ENCODE measurements around the gene CDHR3. TPM values are rescaled to one million over a fixed set of nuclear protein-coding genes. Genes with fewer than 3 reads are reported as not detected.

The CDHR3 gene
- total and polyA plus RNA-seq, 2 of the 8 experiments (the other 6 are each of a cell fraction or from before 2014, with no cell fraction given) = 6.4 to 6.8 TPM

DNA sequence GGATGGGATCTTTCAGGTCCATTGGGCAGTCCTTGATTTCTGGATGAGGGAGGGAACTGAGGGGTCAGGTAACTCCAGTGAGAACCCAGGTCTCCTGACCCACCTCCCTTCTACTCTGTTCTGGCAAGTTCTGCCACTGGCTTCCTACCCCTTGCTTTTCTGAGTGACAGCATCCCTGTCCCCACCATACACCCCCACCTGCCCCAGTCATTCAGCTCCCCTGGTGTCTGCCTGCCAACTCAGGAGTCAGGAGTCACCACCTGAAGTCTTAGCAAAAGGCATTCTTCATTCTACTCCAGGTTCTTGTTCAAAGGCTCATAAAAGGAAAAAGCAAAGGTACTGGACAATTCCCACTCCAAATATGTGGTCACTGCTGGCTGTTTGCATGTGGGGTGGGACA, 26.6 kb downstream of the CDHR3 start (continued):
- TF ChIP-seq RBBP5 (IDR thresholded peaks at IDR 0.05; ENCODE audit: borderline replicate concordance, low read depth, low read length) (no peak), KDM1A (IDR thresholded peaks at IDR 0.05; ENCODE audit: borderline replicate concordance, low read length) (no peak), KDM4A (IDR thresholded peaks at IDR 0.05; ENCODE audit: low read depth, low read length, severe bottlenecking) (no peak), EP300 (IDR thresholded peaks at IDR 0.05; ENCODE audit: borderline replicate concordance in 1 of 2, low read depth in 2 of 2, low read length in 2 of 2) (no peak), TEAD4 (IDR thresholded peaks at IDR 0.05; ENCODE audit: low read depth, low read length) (no peak)
